Measurements from ENCODE around the gene TRPV2. TPM values are rescaled to one million over a fixed set of nuclear protein-coding genes. Genes with fewer than 3 reads are reported as not detected.

TRPV2 gene
- total and polyA plus RNA-seq, 7 donors, result 1.6 to 10.3 (median 3.9) TPM

GRCh38 chr17:16471295-16471694 is 55.9 kb downstream of the TRPV2 start:
- Histone ChIP-seq H3K4me1 (peaks cover 12% of the 10 kb centered on the region), H3K4me3 (no peak overlapping the region), H3K27me3 (ENCODE audit: insufficient read depth in 3 of 3, low read length in 2 of 3) (peaks cover 0 to 4% (median 0%) of the 10 kb centered on the region in 3 donors), H3K27ac (no peak overlapping the region), H3K36me3 (ENCODE audit: insufficient read depth in 1 of 2, low read depth in 1 of 2) (no peaks in the 10 kb centered on the region), H3K9me3 (no peaks in the 10 kb centered on the region)
- no peak for TF ChIP-seq CTCF (IDR thresholded peaks at IDR 0.05)
- intact Hi-C loops (cut with DNase I), result no loop called here
- ATAC-seq (no peak), DNase-seq (no peak)
- WGBS, 3 donors, result 27 to 55% (median 36%) methylated on average over 5 of the region's 5 CpGs

- Histone ChIP-seq H3K9me3 (no peaks in the 10 kb centered on the region), H3K27ac (no peak overlapping the region), H3K4me3 (no peak overlapping the region), H3K27me3 (ENCODE audit: insufficient read depth in 3 of 3, low read length in 2 of 3) (peaks cover 0 to 4% (median 0%) of the 10 kb centered on the region in 3 donors), H3K4me1 (peaks cover 12% of the 10 kb centered on the region), H3K36me3 (ENCODE audit: insufficient read depth in 1 of 2, low read depth in 1 of 2) (no peaks in the 10 kb centered on the region)
- 55 to 68% (median 58%) methylated on average over 6 of the region's 6 CpGs for WGBS, 3 donors
- no peak for TF ChIP-seq CTCF (IDR thresholded peaks at IDR 0.05)
- DNase-seq, result no peak
- intact Hi-C loops (cut with DNase I), result no loop called here
- no peak for ATAC-seq
Measured at GRCh38 chr17:16472539-16472938, 57.2 kb downstream of the TRPV2 start.

- intact Hi-C loops (cut with DNase I), result no loop called here
- Histone ChIP-seq H3K27ac (no peak overlapping the region), H3K27me3 (ENCODE audit: insufficient read depth in 3 of 3, low read length in 2 of 3) (peaks cover 0 to 4% (median 0%) of the 10 kb centered on the region in 3 donors), H3K4me1 (peaks cover 12% of the 10 kb centered on the region), H3K4me3 (no peak overlapping the region), H3K36me3 (ENCODE audit: insufficient read depth in 1 of 2, low read depth in 1 of 2) (no peaks in the 10 kb centered on the region), H3K9me3 (no peaks in the 10 kb centered on the region)
- TF ChIP-seq CTCF (IDR thresholded peaks at IDR 0.05), result no peak
- WGBS, 3 donors, result 74 to 80% (median 77%) methylated on average over 20 of the region's 20 CpGs
- no peak for DNase-seq
- ATAC-seq, result no peak
Measured at GRCh38 chr17:16473044-16474011, 58.0 kb downstream of the TRPV2 start.

GRCh38 chr17:16474012-16474725 is 58.8 kb downstream of the TRPV2 start:
- Histone ChIP-seq H3K4me1 (peaks cover 12% of the 10 kb centered on the region), H3K9me3 (no peaks in the 10 kb centered on the region), H3K27ac (no peak overlapping the region), H3K27me3 (ENCODE audit: insufficient read depth in 3 of 3, low read length in 2 of 3) (peaks cover 0 to 4% (median 0%) of the 10 kb centered on the region in 3 donors), H3K36me3 (ENCODE audit: insufficient read depth in 1 of 2, low read depth in 1 of 2) (no peaks in the 10 kb centered on the region), H3K4me3 (no peak overlapping the region)
- no peak for TF ChIP-seq CTCF (IDR thresholded peaks at IDR 0.05)
- DNase-seq (no peak), ATAC-seq (no peak)
- intact Hi-C loops (cut with DNase I), result no loop called here
- 54 to 63% (median 56%) methylated on average over 13 of the region's 13 CpGs for WGBS, 3 donors
